SK-N-SH (cell line): ENCODE measurements around the gene MARS1. TPM values are rescaled to one million over a fixed set of nuclear protein-coding genes. Genes with fewer than 3 reads are reported as not detected.
"Not testable (repeated sequence)": the region's sequence is repeated elsewhere in the genome, so short reads cannot be mapped to it uniquely, and the experiment has no call there.

Experiments
- CTCF ChIA-PET: fragments of 300-600, 350-600 bp; formaldehyde crosslinking; extraction: SDS; loops from one replicate; lab custom pipeline; 2021; lab: Yijun Ruan, JAX
- POLR2A ChIA-PET: fragments of 350-600 bp; sonication (Branson Sonifier 250); formaldehyde crosslinking; extraction: SDS; loops from one replicate; lab custom pipeline; 2020; ENCODE audit warnings: antibody characterized with exemption, inconsistent platforms; lab: Yijun Ruan, JAX
- DNase-seq: peaks from one replicate; pipeline ENCODE4 v3.0.0; 2012
- H2AFZ ChIP-seq: fragments of 200-600 bp; sonication (generic); 2 replicates; pipeline ENCODE4 v1.8.1; 2016; ENCODE audit warnings: antibody characterized with exemption, mild to moderate bottlenecking, low read depth
- H3F3A ChIP-seq: fragments of 200-600 bp; sonication (generic); replicated peaks from 2 replicates; pipeline ENCODE3; 2016; ENCODE audit warnings: antibody characterized with exemption, mild to moderate bottlenecking; ENCODE audit not compliant: insufficient read depth
- H3K27ac ChIP-seq, 2 experiments: fragments of 200-500 bp in 1 of 2; fragments of 200-600 bp in 1 of 2; sonication (Bioruptor generic) in 1 of 2; sonication (generic), shearing (Covaris generic) in 1 of 2; 2 replicates each; pipeline versions ENCODE4 v1.5.1 to v1.6.1; 2014 to 2016; ENCODE audit warnings: low read depth in 2 of 2, inconsistent platforms in 1 of 2, low read length in 1 of 2, mild to moderate bottlenecking in 1 of 2, mixed read lengths in 1 of 2
- H3K27me3 ChIP-seq: fragments of 200-600 bp; sonication (generic), shearing (Covaris generic); 2 replicates; pipeline ENCODE4 v1.6.1; 2016; ENCODE audit warnings: mixed run types; ENCODE audit not compliant: insufficient read depth
- H3K36me3 ChIP-seq, 2 experiments: fragments of 200-500 bp in 1 of 2; fragments of 200-600 bp in 1 of 2; sonication (Bioruptor generic) in 1 of 2; sonication (generic) in 1 of 2; replicated peaks in 1 of 2; 2 replicates each; pipeline versions ENCODE3 to v1.5.1; 2014 to 2016; ENCODE audit warnings: low read length in 1 of 2, mild to moderate bottlenecking in 1 of 2; ENCODE audit not compliant: insufficient read depth in 2 of 2, control insufficient read depth in 1 of 2
- H3K4me1 ChIP-seq, 2 experiments: fragments of 200-500 bp in 1 of 2; fragments of 200-600 bp in 1 of 2; sonication (Bioruptor generic) in 1 of 2; sonication (generic), shearing (Covaris generic) in 1 of 2; 2 replicates each; pipeline versions ENCODE4 v1.5.1 to v1.6.1; 2014 to 2016; ENCODE audit warnings: low read depth in 1 of 2, low read length in 1 of 2, mixed run types in 1 of 2; ENCODE audit not compliant: insufficient read depth in 2 of 2, control insufficient read depth in 1 of 2
- H3K4me2 ChIP-seq: fragments of 200-600 bp; sonication (generic), shearing (Covaris generic); 2 replicates; pipeline ENCODE4 v1.6.1; 2017; ENCODE audit warnings: mixed run types
- H3K4me3 ChIP-seq, 2 experiments: fragments of 200-500 bp in 1 of 2; fragments of 200-600 bp in 1 of 2; sonication (Bioruptor generic) in 1 of 2; sonication (generic), shearing (Covaris generic) in 1 of 2; 2 replicates each; pipeline versions ENCODE4 v1.5.1 to v1.8.1; 2014 to 2016; ENCODE audit warnings: low read depth in 2 of 2, inconsistent platforms in 1 of 2, low read length in 1 of 2, mild to moderate bottlenecking in 1 of 2, mixed read lengths in 1 of 2, moderate library complexity in 1 of 2
- H3K79me2 ChIP-seq: fragments of 200-600 bp; sonication (generic); 2 replicates; pipeline ENCODE4 v1.8.1; 2017; ENCODE audit warnings: mild to moderate bottlenecking; ENCODE audit not compliant: insufficient read depth
- H3K9ac ChIP-seq: fragments of 200-600 bp; sonication (generic); 2 replicates; pipeline ENCODE4 v1.6.1; 2017; ENCODE audit warnings: mixed run types
- H3K9me2 ChIP-seq: fragments of 200-600 bp; sonication (generic); 2 replicates; pipeline ENCODE4 v1.6.1; 2017; ENCODE audit warnings: mixed run types
- H3K9me3 ChIP-seq: fragments of 200-600 bp; sonication (generic); 2 replicates; pipeline ENCODE4 v1.6.1; 2017; ENCODE audit warnings: mixed run types, mild to moderate bottlenecking, moderate library complexity
- H4K20me1 ChIP-seq: fragments of 200-600 bp; sonication (generic); 2 replicates; pipeline ENCODE4 v1.6.1; 2017; ENCODE audit warnings: mild to moderate bottlenecking, mixed run types; ENCODE audit not compliant: insufficient read depth
- FOXJ3 ChIP-seq: sonication (generic); formaldehyde crosslinking; IDR thresholded peaks from 2 replicates; pipeline ENCODE4 v1.5.1; 2020; ENCODE audit warnings: mild to moderate bottlenecking, missing genetic modification reagents
- GABPA ChIP-seq: IDR thresholded peaks from 2 replicates; pipeline ENCODE4 v1.4.0; 2012; ENCODE audit warnings: low read depth, mild to moderate bottlenecking
- MXI1 ChIP-seq: IDR thresholded peaks from 2 replicates; pipeline ENCODE4 v1.6.1; 2012; ENCODE audit warnings: mild to moderate bottlenecking, low read depth, low read length, improper control_type of control experiment
- POLR2AphosphoS5 ChIP-seq: IDR thresholded peaks from 2 replicates; pipeline ENCODE4 v1.6.1; 2012; ENCODE audit warnings: low read depth, low read length
- REST ChIP-seq: IDR thresholded peaks from 2 replicates; pipeline ENCODE4 v1.6.1; 2012; ENCODE audit warnings: mild to moderate bottlenecking, low read depth, low read length, moderate library complexity
- RFX5 ChIP-seq: IDR thresholded peaks from 2 replicates; pipeline ENCODE4 v1.6.1; 2012; ENCODE audit warnings: mild to moderate bottlenecking, improper control_type of control experiment, low read length
- YY1 ChIP-seq: IDR thresholded peaks from 2 replicates; pipeline ENCODE4 v1.4.0; 2012; ENCODE audit warnings: low read depth, mild to moderate bottlenecking
- WGBS: methylation state at CpG from one replicate; pipeline ENCODE4 v1.1.6; 2017; ENCODE audit warnings: low lambda C conversion rate; 5-methylcytosine and 5-hydroxymethylcytosine counted together
- polyA plus RNA-seq, 3 experiments: library from polyadenylated mRNA; depleted of rRNA; stranded (reverse); fragments of >200 nt; gene quantifications; 2 replicates each; pipeline ENCODE4 v1.2.3, GENCODE V29; 2012

MARS1 gene
- polyA plus RNA-seq, 1 of the 3 experiments (the other 2 are of a cell fraction): 158 TPM

GRCh38 chr12:57439762-57440266 lies 48.1 kb upstream of the MARS1 start:
- TF ChIP-seq YY1 (no peak), FOXJ3 (CRISPR knock-in tag) (no peak), RFX5 (no peak), GABPA (no peak), MXI1 (no peak), REST (no peak), POLR2AphosphoS5 (no peak)
- Histone ChIP-seq H4K20me1 (no peaks in the 10 kb centered on the region), H3K9me3 (no peaks in the 10 kb centered on the region), H3F3A (no peaks in the 10 kb centered on the region), H2AFZ (no peak overlapping the region), H3K27me3 (no peaks in the 10 kb centered on the region), H3K4me1 (no peaks in the 10 kb centered on the region), H3K79me2 (no peaks in the 10 kb centered on the region), H3K4me2 (no peak overlapping the region), H3K4me3 (no peak overlapping the region), H3K36me3 (no peaks in the 10 kb centered on the region), H3K9me2 (no peaks in the 10 kb centered on the region), H3K27ac (no peak overlapping the region), H3K9ac (no peak overlapping the region)
- 59% methylated on average over 4 of the region's 4 CpGs for WGBS
- ChIA-PET CTCF (interaction anchor here (1.3 to 6.2 kb wide), 2 partner anchors 14 to 23 kb away, joined by 4 to 49 read pairs; partner anchors contain the start of gene INHBE), POLR2A (no interaction called here)
- no peak for DNase-seq

GRCh38 chr12:57441393-57441792 lies 46.5 kb upstream of the MARS1 start:
- H3K4me2 ChIP-seq, H3K4me1 ChIP-seq, H3K4me3 ChIP-seq, H3K27ac ChIP-seq, H3K79me2 ChIP-seq, H2AFZ ChIP-seq, H3F3A ChIP-seq, POLR2A ChIA-PET, H3K9me2 ChIP-seq, H4K20me1 ChIP-seq, DNase-seq, H3K36me3 ChIP-seq, H3K9me3 ChIP-seq, H3K27me3 ChIP-seq, H3K9ac ChIP-seq: not testable (repeated sequence)
- WGBS: 32% methylated on average over 2 of the region's 2 CpGs
- CTCF ChIA-PET: interaction anchor here (1.5 to 6.2 kb wide), 2 partner anchors 13 to 21 kb away, joined by 5 to 49 read pairs; partner anchors contain the start of gene INHBE
